Motor neuron (in vitro differentiated cells): ENCODE results near the gene AGPAT1. TPM values are rescaled to one million over a fixed set of nuclear protein-coding genes. Genes with fewer than 3 reads are reported as not detected.
A peak's percentile ranks its signal among the peaks of the same experiment; 100 is the strongest.
"Not testable (repeated sequence)": the region's sequence is repeated elsewhere in the genome, so short reads cannot be mapped to it uniquely, and the experiment has no call there.

ENCODE experiments used
- ATAC-seq, 8 experiments: fragments of 200-7000 bp; cut with Tn5 transposase; replicated peaks in 6 of 8; 2 replicates each; pipeline ENCODE4 v1.8.0; 2021; ENCODE audit warnings: mild to moderate bottlenecking in 8 of 8, moderate library complexity in 8 of 8
- H3K27ac ChIP-seq, 2 donors: fragments of 250-450 bp; sonication (Bioruptor Pico); 2 replicates each; pipeline ENCODE4 v1.9.0; 2021; ENCODE audit warnings: antibody characterized with exemption in 2 of 2, mild to moderate bottlenecking in 2 of 2, moderate library complexity in 1 of 2
- H3K4me1 ChIP-seq, 2 donors: fragments of 250-450 bp; sonication (Bioruptor Pico); replicated peaks in 1 of 2; 2 replicates each; pipeline ENCODE4 v1.6.1; 2021; ENCODE audit warnings: antibody characterized with exemption in 2 of 2, mild to moderate bottlenecking in 2 of 2, moderate library complexity in 1 of 2
- H3K4me3 ChIP-seq, 5 donors: fragments of 250-450 bp; sonication (Bioruptor Pico); 2 replicates each; pipeline ENCODE4 v1.9.0; 2021; ENCODE audit warnings: antibody characterized with exemption in 5 of 5, mild to moderate bottlenecking in 5 of 5, moderate library complexity in 4 of 5
- WGBS, 10 experiments: fragments of 450-650 bp; shearing (Covaris generic); methylation state at CpG; one replicate each; pipeline ENCODE4 v1.0.0; 2022; 5-methylcytosine and 5-hydroxymethylcytosine counted together
- in situ Hi-C, 9 experiments: fragments of 400-800 bp; cut with MboI; loops; one replicate each; pipeline ENCODE4 v1.15.0; 2021; ENCODE audit warnings: low sequenced_read_pairs in 9 of 9, low pct_unique_long_range_greater_than_20kb in 2 of 9; ENCODE audit not compliant: unreplicated experiment in 9 of 9
- total RNA-seq, 8 experiments: library from RNA; unstranded; fragments of 300-600 nt; gene quantifications; 2 replicates each; pipeline versions ENCODE4 v1.2.3 to v1.2.4, GENCODE V29; 2022

AGPAT1 gene
- total RNA-seq, 8 experiments from 2014 or later, result 44.5 to 84.4 (median 67.4) TPM

DNA sequence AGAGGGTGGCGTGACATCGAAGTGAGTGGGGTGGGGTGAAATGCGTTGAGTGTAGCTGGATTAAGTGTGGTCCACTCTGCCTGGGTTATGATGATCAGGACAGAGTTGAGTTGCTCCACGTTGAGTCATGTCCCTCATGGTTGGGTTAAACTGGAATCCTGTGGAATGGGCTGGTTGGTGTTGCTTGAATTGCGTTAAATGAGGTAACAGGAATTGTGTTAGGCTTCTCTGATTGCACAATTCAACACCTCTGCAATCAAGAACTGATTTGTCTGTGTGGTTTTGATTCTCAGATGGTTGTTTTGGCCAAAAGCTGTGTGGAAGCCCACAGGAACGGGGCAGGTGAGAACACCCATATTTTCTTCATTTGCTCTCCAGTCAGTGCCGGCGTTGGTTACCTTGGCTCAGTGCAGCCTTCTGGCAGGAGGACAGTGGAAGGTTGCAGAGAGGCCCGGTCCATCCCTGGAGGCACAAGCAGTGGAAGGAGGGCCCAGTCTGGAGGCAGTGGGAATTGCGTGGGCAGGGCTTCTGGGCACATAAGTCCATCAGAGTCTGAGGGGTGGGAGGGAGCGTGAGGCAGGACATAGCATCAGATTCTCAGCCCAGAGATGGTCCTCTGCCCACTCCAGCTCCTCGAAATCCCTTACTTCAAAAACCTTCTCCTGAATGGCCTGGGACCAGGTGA is 36.3 kb upstream of the AGPAT1 start:
- WGBS, 10 experiments, result 20 to 100% (median 76%) methylated on average over 1 to 7 of the region's 12 CpGs
- no peak overlapping the region for H3K27ac ChIP-seq
- H3K4me1 ChIP-seq, result no peaks in the 10 kb centered on the region
- in situ Hi-C loops, result no loop called here
- ATAC-seq, result no peak
- no peak overlapping the region for H3K4me3 ChIP-seq

DNA sequence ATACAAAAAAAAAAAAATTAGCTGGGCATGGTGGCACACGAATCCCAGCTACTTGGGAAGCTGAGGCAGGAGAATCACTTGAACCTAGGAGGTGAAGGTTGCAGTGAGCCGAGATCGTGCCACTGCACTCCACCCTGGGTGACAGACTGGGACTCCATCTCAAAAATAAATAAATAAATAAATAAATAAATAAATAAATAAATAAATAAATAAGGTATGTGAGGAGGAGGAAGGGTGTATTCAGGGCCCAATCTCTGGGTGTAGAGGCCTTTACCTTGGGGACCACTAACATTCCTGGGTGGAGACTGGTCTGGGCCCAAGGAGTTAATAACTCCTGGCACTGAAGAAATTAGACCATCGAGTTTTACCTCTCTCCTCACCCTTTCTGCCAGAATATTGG is 35.5 kb upstream of the AGPAT1 start:
- H3K4me3 ChIP-seq, H3K4me1 ChIP-seq, in situ Hi-C loops, H3K27ac ChIP-seq, ATAC-seq: not testable (repeated sequence)
- WGBS, 10 experiments, result 25 to 100% (median 78%) methylated on average over 1 to 4 of the region's 4 CpGs; no CpG with 5 or more reads in 3 of the 10 experiments

DNA sequence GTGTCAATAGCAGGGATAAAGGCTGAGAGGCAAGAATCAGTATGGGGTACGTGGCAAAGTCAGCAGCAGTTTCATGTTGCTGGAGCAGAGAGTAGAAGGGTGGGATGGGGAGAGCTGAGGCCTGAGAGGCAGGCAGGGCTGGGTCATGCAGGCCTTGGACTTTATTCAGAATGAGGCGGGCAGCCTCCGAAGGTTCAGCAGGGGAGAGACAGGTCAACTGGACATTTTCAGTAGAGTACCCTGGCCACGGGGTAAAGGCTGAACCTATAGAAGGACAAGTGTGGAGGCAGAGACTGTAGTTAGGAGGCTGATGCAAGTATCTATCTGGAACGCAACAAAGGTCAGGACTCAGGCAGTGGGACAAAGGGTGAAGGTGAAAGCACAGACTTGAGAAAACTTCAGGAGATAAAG is 34.3 kb upstream of the AGPAT1 start:
- 0 to 78% (median 50%) methylated on average over 1 to 4 of the region's 5 CpGs; no CpG with 5 or more reads in 3 of the 10 experiments for WGBS, 10 experiments
- no peak overlapping the region for H3K27ac ChIP-seq
- in situ Hi-C loops, result no loop called here
- no peak for ATAC-seq
- H3K4me1 ChIP-seq, result no peaks in the 10 kb centered on the region
- H3K4me3 ChIP-seq, result no peak overlapping the region

DNA sequence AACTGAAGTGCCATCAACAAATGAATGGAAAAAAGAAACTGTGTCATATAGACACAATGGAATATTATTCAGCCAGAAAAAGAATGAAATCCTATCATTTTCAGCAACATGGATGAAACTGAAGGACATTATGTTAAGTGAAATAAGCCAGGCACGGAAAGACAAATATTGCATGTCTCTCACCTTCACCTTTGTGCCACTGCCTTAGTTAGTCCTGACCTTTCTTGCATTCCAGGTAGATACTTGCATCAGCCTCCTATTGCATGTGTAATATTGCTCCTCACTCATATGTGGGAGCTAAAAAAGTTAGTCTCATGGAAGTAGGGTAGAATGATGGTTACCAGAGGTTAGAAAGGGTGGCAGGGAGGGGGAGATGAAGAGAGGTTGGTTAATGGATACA is 33.1 kb upstream of the AGPAT1 start:
- in situ Hi-C loops, result no loop called here
- H3K4me3 ChIP-seq, result no peak overlapping the region
- H3K4me1 ChIP-seq, result no peaks in the 10 kb centered on the region
- H3K27ac ChIP-seq, result no peak overlapping the region
- ATAC-seq, result no peak
- 0 to 80% (median 51%) methylated on average over 1 of the region's 1 CpG; no CpG with 5 or more reads in 2 of the 10 experiments for WGBS, 10 experiments

DNA sequence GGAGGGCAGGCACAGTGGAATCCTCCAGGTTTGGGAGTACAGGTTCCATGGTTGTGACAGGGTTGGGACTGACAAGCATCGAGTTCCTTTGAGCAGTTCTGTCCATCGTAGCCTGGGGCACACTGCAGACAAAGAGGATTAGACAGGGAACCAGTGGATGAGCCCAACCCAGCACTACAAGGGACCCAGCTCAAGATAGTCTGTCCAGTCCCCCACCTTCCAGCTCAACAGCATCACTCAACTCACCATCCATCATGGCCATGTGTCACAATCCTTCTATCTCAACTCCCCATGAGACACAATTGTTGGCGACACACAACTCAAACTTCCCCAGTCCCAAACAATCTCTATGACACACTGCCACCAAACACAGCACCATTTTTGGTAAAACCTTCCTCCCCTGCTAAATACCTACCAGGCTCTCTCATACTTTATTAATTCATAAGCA is 28.4 kb upstream of the AGPAT1 start:
- Histone ChIP-seq H3K4me3 (no peak overlapping the region), H3K27ac (no peak overlapping the region), H3K4me1 (peaks cover 0 to 2% of the 10 kb centered on the region in 2 donors)
- no peak for ATAC-seq
- in situ Hi-C loops, result no loop called here
- 83 to 100% (median 85%) methylated on average over 1 to 3 of the region's 3 CpGs; no CpG with 5 or more reads in 6 of the 10 experiments for WGBS, 10 experiments

DNA sequence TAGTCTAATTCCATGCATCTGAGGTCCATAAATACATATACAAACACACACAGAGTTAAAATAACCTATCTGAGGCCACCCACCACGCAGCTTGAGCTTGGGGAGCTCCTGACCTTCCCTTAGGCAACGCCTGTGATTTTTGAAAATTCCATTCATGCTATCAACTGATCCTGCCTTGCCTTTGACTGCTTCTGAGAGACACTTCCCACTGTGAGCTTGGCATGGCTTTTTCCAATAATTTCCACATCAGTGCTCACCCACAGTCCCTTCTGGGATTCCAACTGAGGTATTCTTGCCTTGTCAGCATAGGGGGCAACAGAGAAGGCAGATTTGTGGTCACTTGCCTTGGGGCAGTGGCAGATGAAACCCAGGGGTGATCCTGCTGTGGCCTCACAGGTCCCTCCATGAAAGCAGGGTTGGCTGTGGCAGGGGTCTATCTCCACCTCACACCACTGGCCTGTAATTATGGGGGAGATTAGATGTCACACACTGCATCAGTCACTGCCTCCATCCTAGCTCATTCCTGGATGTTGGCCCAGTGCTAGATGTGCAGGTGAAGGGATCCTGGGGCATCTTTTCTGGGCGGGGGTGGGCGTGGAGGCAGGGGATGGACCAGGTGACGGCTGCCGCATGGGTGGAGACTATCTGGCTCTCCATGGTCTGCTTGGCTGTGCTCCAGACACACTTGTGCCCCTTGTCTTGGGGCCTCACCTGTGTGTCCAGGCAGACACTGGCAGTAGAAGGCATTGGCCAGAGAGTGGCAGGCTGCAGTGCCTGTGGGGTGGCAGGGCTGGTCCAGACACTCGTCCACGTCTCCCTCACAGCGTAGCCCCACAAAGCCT is 27.8 kb upstream of the AGPAT1 start:
- 10 to 83% (median 41%) methylated on average over 1 to 4 of the region's 9 CpGs; no CpG with 5 or more reads in 4 of the 10 experiments for WGBS, 10 experiments
- in situ Hi-C loops, result no loop called here
- Histone ChIP-seq H3K27ac (no peak overlapping the region), H3K4me1 (peaks cover 0 to 2% of the 10 kb centered on the region in 2 donors), H3K4me3 (no peak overlapping the region)
- ATAC-seq, result peak in 6 of 8 experiments; percentile 16 to 95 (median 61)

DNA sequence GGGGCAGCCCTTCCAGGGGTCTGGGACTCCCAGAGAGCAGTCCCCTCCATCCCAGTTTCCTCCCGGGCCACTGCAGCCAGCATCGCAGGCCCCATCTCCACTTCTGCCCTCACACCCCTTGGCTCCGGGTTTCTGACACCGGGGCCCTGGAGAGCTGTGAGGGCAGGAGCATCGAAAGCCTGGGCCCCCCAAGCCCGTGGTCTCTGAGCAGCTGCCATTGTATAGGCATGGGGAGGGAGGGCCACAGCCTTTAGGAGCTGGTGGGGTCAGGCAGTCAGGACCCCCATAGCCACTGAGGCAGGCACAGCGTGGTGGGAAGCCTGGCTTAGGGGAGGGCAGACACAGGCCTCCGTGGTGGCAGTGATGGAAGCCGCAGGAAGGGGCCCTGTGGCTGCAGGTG is 26.3 kb upstream of the AGPAT1 start:
- Histone ChIP-seq H3K4me3 (no peak overlapping the region), H3K4me1 (peaks cover 4 to 10% of the 10 kb centered on the region in 2 donors), H3K27ac (no peak overlapping the region)
- WGBS, 10 experiments, result 100% methylated on average over 1 of the region's 9 CpGs; no CpG with 5 or more reads in 9 of the 10 experiments
- no peak for ATAC-seq
- in situ Hi-C loops, result no loop called here

DNA sequence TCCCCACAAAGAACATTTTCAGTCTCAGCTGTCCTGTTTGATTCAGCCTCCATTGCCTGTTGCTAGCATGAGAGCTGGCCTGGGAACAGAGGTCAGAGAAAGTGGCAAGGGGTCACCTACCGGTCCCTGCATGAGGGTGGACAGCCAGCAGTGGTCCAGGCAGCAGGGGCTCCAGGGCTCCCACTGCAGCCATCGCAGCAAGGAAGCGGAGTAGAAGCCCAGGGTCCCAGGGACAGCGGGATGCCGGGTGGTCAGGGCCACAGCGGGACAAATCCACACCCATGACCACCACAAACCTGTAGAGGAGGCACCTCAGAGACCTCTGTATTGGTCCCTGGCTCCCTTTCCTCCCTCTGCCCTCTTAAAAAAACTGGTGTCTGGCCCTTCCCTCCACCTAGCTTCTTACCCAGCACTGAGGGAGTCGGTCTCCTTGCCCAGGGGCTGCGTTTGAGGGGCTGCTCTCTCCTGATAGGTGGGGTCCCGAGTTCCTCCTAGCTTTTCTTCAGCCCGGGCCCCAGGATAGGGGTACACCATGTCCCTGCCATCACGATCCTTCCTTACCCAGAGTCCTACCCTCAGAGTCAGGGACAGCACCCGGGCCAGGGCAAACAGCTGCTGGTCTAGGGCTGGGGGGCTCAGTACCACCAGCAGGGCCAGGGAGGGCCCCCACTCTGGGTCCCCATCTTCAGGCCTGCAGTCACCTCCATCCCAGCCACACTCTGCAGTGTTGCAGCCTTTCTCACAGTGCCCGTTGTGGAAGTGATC is 25.0 kb upstream of the AGPAT1 start:
- in situ Hi-C loops, result no loop called here
- H3K4me3 ChIP-seq, result no peak overlapping the region
- H3K27ac ChIP-seq, result no peak overlapping the region
- 20 to 93% (median 83%) methylated on average over 1 to 3 of the region's 13 CpGs; no CpG with 5 or more reads in 4 of the 10 experiments for WGBS, 10 experiments
- ATAC-seq, result no peak
- H3K4me1 ChIP-seq, result peaks cover 11 to 15% of the 10 kb centered on the region in 2 donors

DNA sequence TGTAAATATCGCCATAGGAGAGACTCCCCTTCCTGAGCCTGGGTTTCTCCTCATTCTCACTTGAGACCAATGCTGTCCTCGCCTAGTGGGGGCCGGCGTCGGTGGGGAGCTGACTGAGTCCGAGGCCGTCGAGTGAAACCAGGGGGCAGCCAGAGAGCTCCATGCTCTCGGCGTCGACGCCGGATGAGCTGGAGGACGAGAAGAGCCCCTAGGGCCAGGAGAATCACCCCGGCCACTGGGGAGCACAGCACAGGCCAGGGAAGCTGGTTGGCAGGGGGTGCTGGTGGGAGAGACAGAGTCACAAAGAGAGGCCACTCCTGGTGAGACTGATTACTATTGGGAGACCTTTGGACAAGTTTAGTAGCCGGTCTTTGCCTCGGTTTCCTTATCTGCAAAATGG is 23.0 kb upstream of the AGPAT1 start:
- Histone ChIP-seq H3K27ac (no peak overlapping the region), H3K4me3 (no peak overlapping the region), H3K4me1 (peaks cover 15 to 22% of the 10 kb centered on the region in 2 donors)
- in situ Hi-C loops, result loop anchor here in 1 of 9 experiments (25.0 kb wide), 1 partner anchor 662 kb away; the partner anchor contains the start of genes ATP6V1G2, DDX39B, MCCD1 and NFKBIL1
- no peak for ATAC-seq
- 79 to 100% (median 93%) methylated on average over 5 to 12 of the region's 17 CpGs; no CpG with 5 or more reads in 5 of the 10 experiments for WGBS, 10 experiments

DNA sequence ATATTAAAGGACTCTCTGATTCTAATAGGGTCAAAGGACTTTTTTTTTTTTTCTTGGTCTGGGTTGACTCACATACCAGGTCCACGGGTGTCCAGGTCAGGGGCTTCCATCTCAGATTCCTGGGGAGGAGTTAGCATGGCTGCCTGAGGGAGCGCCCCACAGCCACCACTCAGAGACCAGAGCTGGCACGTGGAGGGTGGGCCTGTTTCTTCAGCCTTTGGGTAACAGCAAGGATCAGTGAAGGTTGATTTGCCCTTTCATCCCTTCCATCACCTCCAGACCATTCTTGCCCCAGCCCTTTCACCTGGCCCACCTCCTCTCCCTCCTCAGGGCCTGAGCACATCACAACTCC is 22.4 kb upstream of the AGPAT1 start:
- Histone ChIP-seq H3K4me1 (peaks cover 15 to 22% of the 10 kb centered on the region in 2 donors), H3K27ac (no peak overlapping the region), H3K4me3 (no peak overlapping the region)
- 67 to 100% (median 82%) methylated on average over 1 to 3 of the region's 3 CpGs; no CpG with 5 or more reads in 3 of the 10 experiments for WGBS, 10 experiments
- in situ Hi-C loops, result loop anchor here in 1 of 9 experiments (25.0 kb wide), 1 partner anchor 661 kb away; the partner anchor contains the start of genes ATP6V1G2, DDX39B, MCCD1 and NFKBIL1
- no peak for ATAC-seq

DNA sequence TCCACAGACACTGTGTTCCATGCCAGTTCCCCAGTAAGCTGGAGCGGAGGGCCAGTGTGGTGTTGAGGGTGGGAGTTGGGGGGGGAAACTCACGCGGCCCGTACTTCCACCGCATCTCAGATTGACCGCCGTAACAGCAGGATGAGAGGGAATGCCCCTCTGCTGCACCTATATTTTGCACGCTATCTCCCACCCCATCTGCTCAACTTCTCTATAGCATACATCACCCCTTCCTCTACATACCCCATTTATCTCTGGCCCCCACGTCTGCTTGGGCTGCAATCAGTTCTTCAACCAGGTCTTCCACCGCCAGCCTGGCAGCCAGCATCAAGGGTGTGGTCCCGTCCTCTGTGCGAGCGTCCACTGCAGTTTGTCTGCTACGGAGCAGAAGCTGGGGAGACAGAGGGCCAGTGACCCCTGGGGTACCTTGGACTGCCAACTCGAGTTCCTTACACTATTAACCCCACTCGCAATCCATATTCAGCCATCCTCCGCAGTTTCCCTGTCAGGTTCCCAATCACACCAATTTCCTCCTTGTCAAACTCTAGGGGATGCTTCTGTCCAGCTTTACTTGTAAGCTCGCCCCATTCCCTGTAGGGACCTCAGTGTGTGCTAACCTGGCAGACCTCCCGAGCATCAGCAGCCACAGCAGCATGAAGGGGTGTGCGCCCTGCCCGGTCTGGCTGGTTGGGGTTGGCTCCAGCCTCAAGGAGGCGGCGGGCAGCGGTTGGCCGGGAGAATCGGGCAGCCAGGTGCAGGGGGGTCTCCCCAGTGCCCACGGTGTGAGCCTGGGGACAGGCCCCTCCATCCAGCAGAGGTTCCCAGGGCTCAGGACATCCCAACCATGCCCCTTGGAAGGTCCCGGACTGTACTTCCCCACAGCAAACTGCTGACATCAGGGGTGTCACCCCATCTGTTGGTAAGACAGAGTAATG is 21.1 kb upstream of the AGPAT1 start:
- Histone ChIP-seq H3K4me3 (peak overlapping the region; percentile 43 to 63 (median 50)), H3K4me1 (peaks cover 15 to 20% of the 10 kb centered on the region in 2 donors), H3K27ac (peak overlapping the region; percentile 99 to 100)
- no peak for ATAC-seq
- WGBS, 10 experiments, result 34 to 100% (median 53%) methylated on average over 1 to 9 of the region's 28 CpGs; no CpG with 5 or more reads in 3 of the 10 experiments
- in situ Hi-C loops, result loop anchor here in 1 of 9 experiments (25.0 kb wide), 1 partner anchor 660 kb away; the partner anchor contains the start of genes ATP6V1G2, DDX39B, MCCD1 and NFKBIL1
